SK-N-SH (cell line): ENCODE results near the gene AP4E1. TPM values are rescaled to one million over a fixed set of nuclear protein-coding genes. Genes with fewer than 3 reads are reported as not detected.
A peak's percentile ranks its signal among the peaks of the same experiment; 100 is the strongest.

Experiments
- CTCF ChIA-PET: fragments of 300-600, 350-600 bp; formaldehyde crosslinking; extraction: SDS; loops from one replicate; lab custom pipeline; 2021; lab: Yijun Ruan, JAX
- POLR2A ChIA-PET: fragments of 350-600 bp; sonication (Branson Sonifier 250); formaldehyde crosslinking; extraction: SDS; loops from one replicate; lab custom pipeline; 2020; ENCODE audit warnings: antibody characterized with exemption, inconsistent platforms; lab: Yijun Ruan, JAX
- DNase-seq: peaks from one replicate; pipeline ENCODE4 v3.0.0; 2012
- H2AFZ ChIP-seq: fragments of 200-600 bp; sonication (generic); 2 replicates; pipeline ENCODE4 v1.8.1; 2016; ENCODE audit warnings: antibody characterized with exemption, mild to moderate bottlenecking, low read depth
- H3F3A ChIP-seq: fragments of 200-600 bp; sonication (generic); replicated peaks from 2 replicates; pipeline ENCODE3; 2016; ENCODE audit warnings: antibody characterized with exemption, mild to moderate bottlenecking; ENCODE audit not compliant: insufficient read depth
- H3K27ac ChIP-seq, 2 experiments: fragments of 200-500 bp in 1 of 2; fragments of 200-600 bp in 1 of 2; sonication (Bioruptor generic) in 1 of 2; sonication (generic), shearing (Covaris generic) in 1 of 2; 2 replicates each; pipeline versions ENCODE4 v1.5.1 to v1.6.1; 2014 to 2016; ENCODE audit warnings: low read depth in 2 of 2, inconsistent platforms in 1 of 2, low read length in 1 of 2, mild to moderate bottlenecking in 1 of 2, mixed read lengths in 1 of 2
- H3K27me3 ChIP-seq: fragments of 200-600 bp; sonication (generic), shearing (Covaris generic); 2 replicates; pipeline ENCODE4 v1.6.1; 2016; ENCODE audit warnings: mixed run types; ENCODE audit not compliant: insufficient read depth
- H3K36me3 ChIP-seq, 2 experiments: fragments of 200-500 bp in 1 of 2; fragments of 200-600 bp in 1 of 2; sonication (Bioruptor generic) in 1 of 2; sonication (generic) in 1 of 2; replicated peaks in 1 of 2; 2 replicates each; pipeline versions ENCODE3 to v1.5.1; 2014 to 2016; ENCODE audit warnings: low read length in 1 of 2, mild to moderate bottlenecking in 1 of 2; ENCODE audit not compliant: insufficient read depth in 2 of 2, control insufficient read depth in 1 of 2
- H3K4me1 ChIP-seq, 2 experiments: fragments of 200-500 bp in 1 of 2; fragments of 200-600 bp in 1 of 2; sonication (Bioruptor generic) in 1 of 2; sonication (generic), shearing (Covaris generic) in 1 of 2; 2 replicates each; pipeline versions ENCODE4 v1.5.1 to v1.6.1; 2014 to 2016; ENCODE audit warnings: low read depth in 1 of 2, low read length in 1 of 2, mixed run types in 1 of 2; ENCODE audit not compliant: insufficient read depth in 2 of 2, control insufficient read depth in 1 of 2
- H3K4me2 ChIP-seq: fragments of 200-600 bp; sonication (generic), shearing (Covaris generic); 2 replicates; pipeline ENCODE4 v1.6.1; 2017; ENCODE audit warnings: mixed run types
- H3K4me3 ChIP-seq, 2 experiments: fragments of 200-500 bp in 1 of 2; fragments of 200-600 bp in 1 of 2; sonication (Bioruptor generic) in 1 of 2; sonication (generic), shearing (Covaris generic) in 1 of 2; 2 replicates each; pipeline versions ENCODE4 v1.5.1 to v1.8.1; 2014 to 2016; ENCODE audit warnings: low read depth in 2 of 2, inconsistent platforms in 1 of 2, low read length in 1 of 2, mild to moderate bottlenecking in 1 of 2, mixed read lengths in 1 of 2, moderate library complexity in 1 of 2
- H3K79me2 ChIP-seq: fragments of 200-600 bp; sonication (generic); 2 replicates; pipeline ENCODE4 v1.8.1; 2017; ENCODE audit warnings: mild to moderate bottlenecking; ENCODE audit not compliant: insufficient read depth
- H3K9ac ChIP-seq: fragments of 200-600 bp; sonication (generic); 2 replicates; pipeline ENCODE4 v1.6.1; 2017; ENCODE audit warnings: mixed run types
- H3K9me2 ChIP-seq: fragments of 200-600 bp; sonication (generic); 2 replicates; pipeline ENCODE4 v1.6.1; 2017; ENCODE audit warnings: mixed run types
- H3K9me3 ChIP-seq: fragments of 200-600 bp; sonication (generic); 2 replicates; pipeline ENCODE4 v1.6.1; 2017; ENCODE audit warnings: mixed run types, mild to moderate bottlenecking, moderate library complexity
- H4K20me1 ChIP-seq: fragments of 200-600 bp; sonication (generic); 2 replicates; pipeline ENCODE4 v1.6.1; 2017; ENCODE audit warnings: mild to moderate bottlenecking, mixed run types; ENCODE audit not compliant: insufficient read depth
- CHD2 ChIP-seq: fragments of 150-350 bp; IDR thresholded peaks from 2 replicates; pipeline ENCODE4 v1.6.1; 2018; ENCODE audit warnings: low read length; ENCODE audit not compliant: partially characterized antibody
- GATA2 ChIP-seq: sonication (generic); formaldehyde crosslinking; IDR thresholded peaks from 2 replicates; pipeline ENCODE4 v1.5.0; 2020; ENCODE audit warnings: mild to moderate bottlenecking, missing genetic modification reagents
- MAX ChIP-seq: IDR thresholded peaks from 2 replicates; pipeline ENCODE4 v1.4.0; 2012; ENCODE audit warnings: low read depth
- MEF2A ChIP-seq: IDR thresholded peaks from 2 replicates; pipeline ENCODE4 v1.4.0; 2012; ENCODE audit warnings: low read depth, borderline replicate concordance
- RAD21 ChIP-seq: IDR thresholded peaks from 2 replicates; pipeline ENCODE4 v1.6.1; 2012; ENCODE audit warnings: mild to moderate bottlenecking, low read length
- RXRA ChIP-seq: IDR thresholded peaks from 2 replicates; pipeline ENCODE4 v1.4.0; 2012; ENCODE audit warnings: low read depth, mild to moderate bottlenecking, borderline replicate concordance
- SIN3A ChIP-seq: IDR thresholded peaks from 2 replicates; pipeline ENCODE4 v1.6.1; 2012; ENCODE audit warnings: low read depth, mild to moderate bottlenecking, low read length, moderate library complexity, borderline replicate concordance
- USF1 ChIP-seq: IDR thresholded peaks from 2 replicates; pipeline ENCODE4 v1.4.0; 2012; ENCODE audit warnings: low read depth, borderline replicate concordance
- WGBS: methylation state at CpG from one replicate; pipeline ENCODE4 v1.1.6; 2017; ENCODE audit warnings: low lambda C conversion rate; 5-methylcytosine and 5-hydroxymethylcytosine counted together
- polyA plus RNA-seq, 3 experiments: library from polyadenylated mRNA; depleted of rRNA; stranded (reverse); fragments of >200 nt; gene quantifications; 2 replicates each; pipeline ENCODE4 v1.2.3, GENCODE V29; 2012
- TF ChIP-seq, protein P1 (sequence below): IDR thresholded peaks from 2 replicates; pipeline ENCODE4 v1.6.1; 2012; ENCODE audit warnings: mild to moderate bottlenecking, low read depth, low read length, moderate library complexity
- TF ChIP-seq, protein P2 (sequence below): IDR thresholded peaks from 2 replicates; pipeline ENCODE4; 2012
- TF ChIP-seq, protein P3 (sequence below): IDR thresholded peaks from 2 replicates; pipeline ENCODE4 v1.4.0; 2012; ENCODE audit warnings: low read depth, borderline replicate concordance

Gene AP4E1
- polyA plus RNA-seq, 1 of the 3 experiments (the other 2 are of a cell fraction): 1.6 TPM

DNA sequence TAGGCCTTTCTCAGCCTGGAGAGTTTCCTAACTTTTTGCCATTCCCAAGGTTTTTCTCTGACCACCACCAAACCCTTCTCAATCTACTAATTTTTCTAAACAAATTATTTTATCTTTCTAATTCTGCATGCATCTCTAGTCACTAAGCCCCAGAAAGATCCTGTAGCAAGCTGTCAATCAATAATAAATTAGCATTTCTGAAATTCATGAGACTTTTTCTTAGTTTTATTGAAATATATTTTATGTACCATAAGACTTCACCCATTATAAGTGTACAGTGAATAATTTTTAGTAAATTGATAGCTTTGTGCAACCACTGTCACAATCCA is 22.4 kb upstream of the AP4E1 start:
- ChIA-PET CTCF (interaction anchor here (0.6 to 2.6 kb wide), 15 partner anchors 8 to 307 kb away, joined by 3 to 14 read pairs (median 4); no protein-coding TSS in a partner anchor), POLR2A (no interaction called here)
- Histone ChIP-seq H2AFZ (no peak overlapping the region), H3F3A (peaks cover 28% of the 10 kb centered on the region), H3K27me3 (no peaks in the 10 kb centered on the region), H3K4me1 (peaks cover 0 to 12% of the 10 kb centered on the region in 2 experiments; a peak in 2 of 4 replicates), H3K27ac (peak overlapping the region in 1 of 2 experiments; percentile 94; a peak in 2 of 4 replicates), H3K9me3 (no peaks in the 10 kb centered on the region), H3K9me2 (no peaks in the 10 kb centered on the region), H3K79me2 (no peaks in the 10 kb centered on the region), H4K20me1 (no peaks in the 10 kb centered on the region), H3K36me3 (no peaks in the 10 kb centered on the region), H3K9ac (no peak overlapping the region), H3K4me3 (peak overlapping the region in 1 of 2 experiments; percentile 50; a peak in 1 of 4 replicates), H3K4me2 (no peak overlapping the region)
- TF ChIP-seq SIN3A (no peak), USF1 (no peak), RAD21 (no peak), MEF2A (no peak), CHD2 (no peak)
- TF ChIP-seq, protein P1, sequence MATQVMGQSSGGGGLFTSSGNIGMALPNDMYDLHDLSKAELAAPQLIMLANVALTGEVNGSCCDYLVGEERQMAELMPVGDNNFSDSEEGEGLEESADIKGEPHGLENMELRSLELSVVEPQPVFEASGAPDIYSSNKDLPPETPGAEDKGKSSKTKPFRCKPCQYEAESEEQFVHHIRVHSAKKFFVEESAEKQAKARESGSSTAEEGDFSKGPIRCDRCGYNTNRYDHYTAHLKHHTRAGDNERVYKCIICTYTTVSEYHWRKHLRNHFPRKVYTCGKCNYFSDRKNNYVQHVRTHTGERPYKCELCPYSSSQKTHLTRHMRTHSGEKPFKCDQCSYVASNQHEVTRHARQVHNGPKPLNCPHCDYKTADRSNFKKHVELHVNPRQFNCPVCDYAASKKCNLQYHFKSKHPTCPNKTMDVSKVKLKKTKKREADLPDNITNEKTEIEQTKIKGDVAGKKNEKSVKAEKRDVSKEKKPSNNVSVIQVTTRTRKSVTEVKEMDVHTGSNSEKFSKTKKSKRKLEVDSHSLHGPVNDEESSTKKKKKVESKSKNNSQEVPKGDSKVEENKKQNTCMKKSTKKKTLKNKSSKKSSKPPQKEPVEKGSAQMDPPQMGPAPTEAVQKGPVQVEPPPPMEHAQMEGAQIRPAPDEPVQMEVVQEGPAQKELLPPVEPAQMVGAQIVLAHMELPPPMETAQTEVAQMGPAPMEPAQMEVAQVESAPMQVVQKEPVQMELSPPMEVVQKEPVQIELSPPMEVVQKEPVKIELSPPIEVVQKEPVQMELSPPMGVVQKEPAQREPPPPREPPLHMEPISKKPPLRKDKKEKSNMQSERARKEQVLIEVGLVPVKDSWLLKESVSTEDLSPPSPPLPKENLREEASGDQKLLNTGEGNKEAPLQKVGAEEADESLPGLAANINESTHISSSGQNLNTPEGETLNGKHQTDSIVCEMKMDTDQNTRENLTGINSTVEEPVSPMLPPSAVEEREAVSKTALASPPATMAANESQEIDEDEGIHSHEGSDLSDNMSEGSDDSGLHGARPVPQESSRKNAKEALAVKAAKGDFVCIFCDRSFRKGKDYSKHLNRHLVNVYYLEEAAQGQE: no peak
- DNase-seq: no peak

- no peaks in the 10 kb centered on the region for H3K79me2 ChIP-seq
- H3K4me2 ChIP-seq: no peak overlapping the region
- WGBS: 83% methylated on average over 2 of the region's 2 CpGs
Measured at GRCh38 chr15:50886611-50887345, 21.7 kb upstream of the AP4E1 start.

More at GRCh38 chr15:50886611-50887345, 21.7 kb upstream of the AP4E1 start:
- DNase-seq: no peak
- Histone ChIP-seq H3K9me2 (no peaks in the 10 kb centered on the region), H3K4me1 (peaks cover 0 to 10% of the 10 kb centered on the region in 2 experiments; a peak in 2 of 4 replicates), H2AFZ (no peak overlapping the region), H4K20me1 (no peaks in the 10 kb centered on the region), H3K9ac (no peak overlapping the region), H3K36me3 (no peaks in the 10 kb centered on the region), H3K27ac (no peak overlapping the region), H3F3A (peaks cover 28% of the 10 kb centered on the region), H3K4me3 (no peak overlapping the region), H3K9me3 (no peaks in the 10 kb centered on the region), H3K27me3 (no peaks in the 10 kb centered on the region)
- no peak for TF ChIP-seq USF1
- TF ChIP-seq RAD21: no peak
- no peak for TF ChIP-seq SIN3A
- TF ChIP-seq, protein P2, sequence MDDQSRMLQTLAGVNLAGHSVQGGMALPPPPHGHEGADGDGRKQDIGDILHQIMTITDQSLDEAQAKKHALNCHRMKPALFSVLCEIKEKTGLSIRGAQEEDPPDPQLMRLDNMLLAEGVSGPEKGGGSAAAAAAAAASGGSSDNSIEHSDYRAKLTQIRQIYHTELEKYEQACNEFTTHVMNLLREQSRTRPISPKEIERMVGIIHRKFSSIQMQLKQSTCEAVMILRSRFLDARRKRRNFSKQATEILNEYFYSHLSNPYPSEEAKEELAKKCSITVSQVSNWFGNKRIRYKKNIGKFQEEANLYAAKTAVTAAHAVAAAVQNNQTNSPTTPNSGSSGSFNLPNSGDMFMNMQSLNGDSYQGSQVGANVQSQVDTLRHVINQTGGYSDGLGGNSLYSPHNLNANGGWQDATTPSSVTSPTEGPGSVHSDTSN: no peak
- TF ChIP-seq, protein P3, sequence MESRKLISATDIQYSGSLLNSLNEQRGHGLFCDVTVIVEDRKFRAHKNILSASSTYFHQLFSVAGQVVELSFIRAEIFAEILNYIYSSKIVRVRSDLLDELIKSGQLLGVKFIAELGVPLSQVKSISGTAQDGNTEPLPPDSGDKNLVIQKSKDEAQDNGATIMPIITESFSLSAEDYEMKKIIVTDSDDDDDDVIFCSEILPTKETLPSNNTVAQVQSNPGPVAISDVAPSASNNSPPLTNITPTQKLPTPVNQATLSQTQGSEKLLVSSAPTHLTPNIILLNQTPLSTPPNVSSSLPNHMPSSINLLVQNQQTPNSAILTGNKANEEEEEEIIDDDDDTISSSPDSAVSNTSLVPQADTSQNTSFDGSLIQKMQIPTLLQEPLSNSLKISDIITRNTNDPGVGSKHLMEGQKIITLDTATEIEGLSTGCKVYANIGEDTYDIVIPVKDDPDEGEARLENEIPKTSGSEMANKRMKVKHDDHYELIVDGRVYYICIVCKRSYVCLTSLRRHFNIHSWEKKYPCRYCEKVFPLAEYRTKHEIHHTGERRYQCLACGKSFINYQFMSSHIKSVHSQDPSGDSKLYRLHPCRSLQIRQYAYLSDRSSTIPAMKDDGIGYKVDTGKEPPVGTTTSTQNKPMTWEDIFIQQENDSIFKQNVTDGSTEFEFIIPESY: no peak
- TF ChIP-seq MAX: no peak
- no peak for TF ChIP-seq GATA2 (CRISPR knock-in tag)
- TF ChIP-seq RXRA: no peak
- CTCF ChIA-PET: interaction anchor here (0.6 to 2.6 kb wide), 14 partner anchors 9 to 308 kb away, joined by 3 to 14 read pairs (median 4); no protein-coding TSS in a partner anchor
- POLR2A ChIA-PET: no interaction called here
